ENCODE measurements around the gene LDLRAD2.

Gene LDLRAD2

DNA sequence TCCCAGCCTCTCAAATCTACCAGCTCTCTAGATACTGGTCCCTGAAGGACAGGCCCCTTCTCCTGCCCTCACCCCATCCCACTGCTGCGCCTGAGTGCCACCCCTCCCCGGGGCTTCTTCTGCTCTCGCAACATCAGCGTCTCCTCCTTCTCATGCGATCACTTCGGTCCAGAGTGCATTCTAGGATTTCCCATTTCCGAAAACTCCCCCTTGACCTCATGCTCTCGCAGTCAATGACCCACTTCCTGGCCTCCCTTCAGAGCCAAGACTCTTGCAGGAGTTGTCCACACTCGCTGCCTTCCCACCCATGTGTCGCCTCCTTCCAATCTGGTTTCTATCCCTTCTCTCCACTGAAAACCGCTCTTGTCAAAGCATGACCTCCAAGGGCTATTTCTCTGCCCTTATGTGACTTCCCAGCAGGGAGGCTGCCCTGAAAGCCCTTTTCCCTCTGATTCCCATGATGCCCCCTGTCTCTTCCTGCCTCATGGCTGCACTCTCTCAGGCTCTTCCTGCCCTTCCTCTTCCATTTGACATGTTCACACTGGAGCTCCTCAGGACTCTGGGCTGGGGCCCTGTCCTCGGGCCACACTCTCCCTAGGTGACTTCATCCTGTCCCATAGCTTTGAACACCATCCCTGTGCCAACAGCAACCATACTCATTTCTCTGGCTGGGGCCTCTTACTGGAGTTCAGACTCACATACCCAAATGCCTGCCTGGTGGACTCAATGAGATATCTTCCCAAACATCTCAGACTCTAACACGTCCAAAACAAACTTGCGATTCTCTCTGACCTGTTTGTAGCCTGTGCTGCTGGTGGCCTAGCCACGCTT is 46.0 kb downstream of the LDLRAD2 start:
- no peak for DNase-seq (ENCODE audit: low read depth)
- H3K4me3 ChIP-seq (ENCODE audit: low read depth, low read length) = no peak overlapping the region
- TF ChIP-seq, protein P1, sequence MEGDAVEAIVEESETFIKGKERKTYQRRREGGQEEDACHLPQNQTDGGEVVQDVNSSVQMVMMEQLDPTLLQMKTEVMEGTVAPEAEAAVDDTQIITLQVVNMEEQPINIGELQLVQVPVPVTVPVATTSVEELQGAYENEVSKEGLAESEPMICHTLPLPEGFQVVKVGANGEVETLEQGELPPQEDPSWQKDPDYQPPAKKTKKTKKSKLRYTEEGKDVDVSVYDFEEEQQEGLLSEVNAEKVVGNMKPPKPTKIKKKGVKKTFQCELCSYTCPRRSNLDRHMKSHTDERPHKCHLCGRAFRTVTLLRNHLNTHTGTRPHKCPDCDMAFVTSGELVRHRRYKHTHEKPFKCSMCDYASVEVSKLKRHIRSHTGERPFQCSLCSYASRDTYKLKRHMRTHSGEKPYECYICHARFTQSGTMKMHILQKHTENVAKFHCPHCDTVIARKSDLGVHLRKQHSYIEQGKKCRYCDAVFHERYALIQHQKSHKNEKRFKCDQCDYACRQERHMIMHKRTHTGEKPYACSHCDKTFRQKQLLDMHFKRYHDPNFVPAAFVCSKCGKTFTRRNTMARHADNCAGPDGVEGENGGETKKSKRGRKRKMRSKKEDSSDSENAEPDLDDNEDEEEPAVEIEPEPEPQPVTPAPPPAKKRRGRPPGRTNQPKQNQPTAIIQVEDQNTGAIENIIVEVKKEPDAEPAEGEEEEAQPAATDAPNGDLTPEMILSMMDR (IDR thresholded peaks at IDR 0.05; ENCODE audit: low read depth, low read length, missing control alignments) = no peak

- DNase-seq (ENCODE audit: low read depth) = no peak
- H3K4me3 ChIP-seq (ENCODE audit: low read depth, low read length) = no peak overlapping the region
- TF ChIP-seq, protein P1 (IDR thresholded peaks at IDR 0.05; ENCODE audit: low read depth, low read length, missing control alignments) = no peak
Measured at GRCh38 chr1:21859669-21860179, 47.7 kb downstream of the LDLRAD2 start.

DNA sequence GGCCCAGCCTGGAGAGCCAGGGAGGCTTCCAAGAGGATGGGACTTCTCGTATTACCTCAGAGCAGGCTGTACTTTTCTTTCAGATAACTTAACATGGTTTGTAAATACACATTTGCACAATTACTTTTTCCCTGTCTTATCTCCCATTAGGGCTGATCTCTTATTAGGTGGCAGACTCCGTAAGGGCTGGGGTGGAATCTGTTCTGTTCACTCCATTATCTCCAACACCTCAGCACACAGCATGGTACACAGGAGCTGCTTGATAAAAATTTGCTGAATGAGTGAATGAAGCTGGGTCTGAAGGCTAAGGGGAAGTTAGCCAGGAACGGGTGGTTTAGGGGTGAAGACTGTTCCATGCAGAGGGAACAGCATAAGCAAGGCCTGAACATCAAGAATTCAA is 48.9 kb downstream of the LDLRAD2 start:
- TF ChIP-seq, protein P1 (IDR thresholded peaks at IDR 0.05; ENCODE audit: low read depth, low read length, missing control alignments) = no peak
- no peak overlapping the region for H3K4me3 ChIP-seq (ENCODE audit: low read depth, low read length)
- no peak for DNase-seq (ENCODE audit: low read depth)

- no peak overlapping the region for H3K4me3 ChIP-seq (ENCODE audit: low read depth, low read length)
- DNase-seq (ENCODE audit: low read depth) = no peak
- TF ChIP-seq, protein P1 (IDR thresholded peaks at IDR 0.05; ENCODE audit: low read depth, low read length, missing control alignments) = no peak
Measured at GRCh38 chr1:21861602-21862429, 49.8 kb downstream of the LDLRAD2 start.

GRCh38 chr1:21863981-21864380 is 51.9 kb downstream of the LDLRAD2 start:
- no peak overlapping the region for H3K4me3 ChIP-seq (ENCODE audit: low read depth, low read length)
- TF ChIP-seq, protein P1 (IDR thresholded peaks at IDR 0.05; ENCODE audit: low read depth, low read length, missing control alignments) = no peak
- no peak for DNase-seq (ENCODE audit: low read depth)

DNA sequence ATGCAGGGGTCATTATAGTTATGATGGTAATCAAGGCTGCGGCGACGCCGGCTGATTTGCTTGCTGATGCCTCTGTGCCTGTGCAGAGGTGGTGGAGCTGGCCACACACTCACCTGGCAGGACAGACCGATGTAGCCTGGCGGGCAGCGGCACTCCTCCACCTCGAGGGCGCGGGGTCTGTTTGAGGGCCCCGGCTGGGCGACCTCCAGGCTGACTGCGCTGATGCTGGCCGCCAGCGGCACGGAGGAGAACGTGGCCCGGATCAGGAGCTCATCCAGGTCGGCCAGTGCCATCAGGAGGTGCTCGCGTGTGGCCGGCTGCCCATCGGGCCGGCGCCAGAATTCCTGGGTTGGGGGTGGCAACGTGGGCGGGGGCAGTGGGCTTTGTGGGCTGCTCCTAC is 52.7 kb downstream of the LDLRAD2 start:
- TF ChIP-seq, protein P1 (IDR thresholded peaks at IDR 0.05; ENCODE audit: low read depth, low read length, missing control alignments) = no peak
- H3K4me3 ChIP-seq (ENCODE audit: low read depth, low read length) = no peak overlapping the region
- no peak for DNase-seq (ENCODE audit: low read depth)

Data from GM12864 (cell line).